Mesenchymal stem cell (in vitro differentiated cells and primary cell): ENCODE measurements around the gene IL21R.

Source experiments
- DNase-seq: peaks from one replicate; pipeline ENCODE4 v3.0.0-alpha.2; 2013
- H2AFZ ChIP-seq: one replicate; pipeline ENCODE4 v1.6.1; 2013; ENCODE audit warnings: low read depth, mild to moderate bottlenecking, control low read depth, inconsistent platforms, low read length, moderate library complexity
- H2AK5ac ChIP-seq: 2 replicates; pipeline ENCODE4 v1.6.1; 2013; ENCODE audit warnings: low read length, moderate library complexity, mild to moderate bottlenecking, inconsistent platforms; ENCODE audit not compliant: severe bottlenecking
- H2BK120ac ChIP-seq: one replicate; pipeline ENCODE4 v1.6.1; 2013; ENCODE audit warnings: low read depth, mild to moderate bottlenecking, inconsistent platforms, low read length, moderate library complexity
- H2BK12ac ChIP-seq, 2 experiments: one replicate each; pipeline ENCODE4 v1.6.1; 2013; ENCODE audit warnings: inconsistent platforms in 2 of 2, low read length in 2 of 2, mild to moderate bottlenecking in 2 of 2, moderate library complexity in 2 of 2, control low read depth in 1 of 2
- H2BK15ac ChIP-seq: one replicate; pipeline ENCODE4 v1.6.1; 2013; ENCODE audit warnings: mild to moderate bottlenecking, low read depth, inconsistent platforms; ENCODE audit not compliant: poor library complexity, severe bottlenecking
- H2BK5ac ChIP-seq: 2 replicates; pipeline ENCODE4 v1.6.1; 2013; ENCODE audit warnings: low read depth, mild to moderate bottlenecking, low read length, control low read depth, inconsistent platforms; ENCODE audit not compliant: poor library complexity, severe bottlenecking
- H3K14ac ChIP-seq, 2 experiments: one replicate each; pipeline ENCODE4 v1.6.1; 2013; ENCODE audit warnings: inconsistent platforms in 2 of 2, low read length in 2 of 2, control low read depth in 1 of 2, mild to moderate bottlenecking in 1 of 2, moderate library complexity in 1 of 2
- H3K18ac ChIP-seq, 2 experiments: one replicate each; pipeline ENCODE4 v1.6.1; 2013; ENCODE audit warnings: inconsistent platforms in 2 of 2, low read length in 2 of 2, control low read depth in 1 of 2, low read depth in 1 of 2, mild to moderate bottlenecking in 1 of 2
- H3K23ac ChIP-seq, 2 experiments: one replicate each; pipeline ENCODE4 v1.6.1; 2013; ENCODE audit warnings: inconsistent platforms in 2 of 2, low read length in 2 of 2, mild to moderate bottlenecking in 2 of 2, moderate library complexity in 2 of 2, control low read depth in 1 of 2
- H3K27ac ChIP-seq: 2 replicates; pipeline ENCODE4 v1.5.1; 2013; ENCODE audit warnings: mild to moderate bottlenecking, moderate library complexity, low read length, control low read depth, inconsistent platforms; ENCODE audit not compliant: poor library complexity, severe bottlenecking
- H3K27me3 ChIP-seq, 2 experiments: 2 replicates each; pipeline versions ENCODE4 v1.6.1 to v1.7.0; 2013; ENCODE audit warnings: low read length in 2 of 2, mild to moderate bottlenecking in 2 of 2, moderate library complexity in 2 of 2, control low read depth in 1 of 2, inconsistent platforms in 1 of 2; ENCODE audit not compliant: control insufficient read depth in 1 of 2, insufficient read depth in 1 of 2
- H3K36me3 ChIP-seq, 2 experiments: 2 replicates each; pipeline versions ENCODE4 v1.6.1 to v1.7.0; 2013; ENCODE audit warnings: low read length in 2 of 2, control low read depth in 1 of 2, inconsistent platforms in 1 of 2, low read depth in 1 of 2, mild to moderate bottlenecking in 1 of 2; ENCODE audit not compliant: insufficient read depth in 2 of 2, control insufficient read depth in 1 of 2
- H3K4ac ChIP-seq, 2 experiments: one replicate each; pipeline ENCODE4 v1.6.1; 2013; ENCODE audit warnings: inconsistent platforms in 2 of 2, low read length in 2 of 2, mild to moderate bottlenecking in 2 of 2, moderate library complexity in 2 of 2, control low read depth in 1 of 2, low read depth in 1 of 2
- H3K4me1 ChIP-seq: 2 replicates; pipeline ENCODE4 v1.6.1; 2013; ENCODE audit warnings: low read depth, low read length, control low read depth; ENCODE audit not compliant: control insufficient read depth, insufficient read depth
- H3K4me2 ChIP-seq: 2 replicates; pipeline ENCODE4 v1.6.1; 2013; ENCODE audit warnings: low read length, mild to moderate bottlenecking, inconsistent platforms; ENCODE audit not compliant: poor library complexity, severe bottlenecking
- H3K4me3 ChIP-seq, 2 experiments: 2 replicates each; pipeline versions ENCODE4 v1.5.1 to v1.7.0; 2013; ENCODE audit warnings: low read length in 2 of 2, mild to moderate bottlenecking in 2 of 2, control low read depth in 1 of 2, low read depth in 1 of 2; ENCODE audit not compliant: insufficient read depth in 1 of 2
- H3K79me1 ChIP-seq: replicated peaks from 2 replicates; pipeline ENCODE4 v1.6.1; 2013; ENCODE audit warnings: mild to moderate bottlenecking, control low read depth, low read length, inconsistent platforms; ENCODE audit not compliant: poor library complexity, severe bottlenecking
- H3K9ac ChIP-seq: 2 replicates; pipeline ENCODE4 v1.7.0; 2013; ENCODE audit warnings: mild to moderate bottlenecking, low read length, moderate library complexity
- H3K9me3 ChIP-seq: 2 replicates; pipeline ENCODE4 v1.7.0; 2013; ENCODE audit warnings: mild to moderate bottlenecking, low read length; ENCODE audit not compliant: control insufficient read depth
- H4K8ac ChIP-seq: one replicate; pipeline ENCODE4 v1.6.1; 2013; ENCODE audit warnings: inconsistent platforms, mild to moderate bottlenecking, low read length, moderate library complexity
- H4K91ac ChIP-seq: one replicate; pipeline ENCODE4 v1.6.1; 2013; ENCODE audit warnings: mild to moderate bottlenecking, low read length, inconsistent platforms
- WGBS: methylation state at CpG from one replicate; pipeline ENCODE4 v1.1.7; 2013; ENCODE audit warnings: mixed read lengths; 5-methylcytosine and 5-hydroxymethylcytosine counted together

The IL21R gene

DNA sequence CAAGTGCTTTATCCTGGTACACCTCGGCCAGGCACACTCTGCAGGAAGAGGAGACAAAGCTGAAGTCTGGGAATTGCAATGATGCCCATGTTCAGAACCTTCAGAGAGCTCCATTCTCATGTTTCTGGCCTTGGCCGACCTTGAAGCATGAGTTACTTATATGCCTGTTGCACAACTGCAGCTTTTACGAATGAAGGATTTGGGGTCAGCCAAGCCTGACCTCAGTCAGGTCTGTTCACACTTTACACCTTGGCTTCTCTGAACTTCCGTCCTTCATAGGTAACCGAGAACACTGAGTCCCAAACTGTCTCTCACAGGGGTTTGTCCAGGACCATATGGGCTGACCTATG lies 81.1 kb downstream of the IL21R start:
- no peak overlapping the region for H3K4me2 ChIP-seq
- H3K79me1 ChIP-seq, result peaks cover 19% of the 10 kb centered on the region
- H3K14ac ChIP-seq, result no peak overlapping the region
- H2BK15ac ChIP-seq, result no peak overlapping the region
- no peak overlapping the region for H2BK12ac ChIP-seq
- H2BK120ac ChIP-seq, result no peak overlapping the region
- no peak overlapping the region for H4K91ac ChIP-seq
- H3K9me3 ChIP-seq, result no peaks in the 10 kb centered on the region
- WGBS, result 94% methylated on average over 5 of the region's 5 CpGs
- no peaks in the 10 kb centered on the region for H3K27me3 ChIP-seq
- H3K4me1 ChIP-seq, result peaks cover 7% of the 10 kb centered on the region
- no peak overlapping the region for H2BK5ac ChIP-seq
- DNase-seq, result no peak
- H4K8ac ChIP-seq, result no peak overlapping the region
- no peak overlapping the region for H2AK5ac ChIP-seq
- H3K4me3 ChIP-seq, result no peak overlapping the region
- no peak overlapping the region for H3K23ac ChIP-seq
- H2AFZ ChIP-seq, result no peak overlapping the region
- no peak overlapping the region for H3K27ac ChIP-seq
- no peak overlapping the region for H3K4ac ChIP-seq
- H3K18ac ChIP-seq, result no peak overlapping the region
- peaks cover 71 to 96% of the 10 kb centered on the region in 2 experiments for H3K36me3 ChIP-seq
- no peak overlapping the region for H3K9ac ChIP-seq

DNA sequence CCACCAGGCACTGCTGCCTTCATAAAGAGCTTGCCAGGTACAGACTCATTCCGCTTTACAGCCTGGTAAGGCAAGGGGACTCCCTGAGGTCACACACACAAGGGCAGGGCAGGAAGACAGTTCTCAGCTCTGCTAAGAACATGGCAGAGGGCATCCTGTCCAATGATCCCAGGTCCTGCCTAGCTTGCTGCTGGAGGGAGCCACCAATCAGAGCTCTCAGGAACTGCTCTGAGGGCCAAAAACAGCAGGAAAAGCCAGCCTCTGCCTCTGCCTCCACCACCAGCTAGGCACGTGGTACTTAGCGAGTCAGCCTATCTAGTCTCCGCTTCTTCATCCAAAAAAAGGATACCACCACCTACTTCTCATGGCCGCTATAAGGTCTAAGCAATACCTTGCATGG lies 81.7 kb downstream of the IL21R start:
- H4K91ac ChIP-seq, result no peak overlapping the region
- 99% methylated on average over 5 of the region's 5 CpGs for WGBS
- peaks cover 73 to 96% of the 10 kb centered on the region in 2 experiments for H3K36me3 ChIP-seq
- no peak overlapping the region for H3K9ac ChIP-seq
- no peak for DNase-seq
- no peak overlapping the region for H2AK5ac ChIP-seq
- H3K4ac ChIP-seq, result no peak overlapping the region
- H3K27ac ChIP-seq, result no peak overlapping the region
- no peaks in the 10 kb centered on the region for H3K9me3 ChIP-seq
- H3K4me3 ChIP-seq, result no peak overlapping the region
- peaks cover 24% of the 10 kb centered on the region for H3K79me1 ChIP-seq
- no peak overlapping the region for H3K18ac ChIP-seq
- no peak overlapping the region for H4K8ac ChIP-seq
- H2AFZ ChIP-seq, result no peak overlapping the region
- no peak overlapping the region for H3K14ac ChIP-seq
- H3K27me3 ChIP-seq, result no peaks in the 10 kb centered on the region
- H2BK120ac ChIP-seq, result no peak overlapping the region
- H3K23ac ChIP-seq, result no peak overlapping the region
- H2BK15ac ChIP-seq, result no peak overlapping the region
- H3K4me2 ChIP-seq, result no peak overlapping the region
- H3K4me1 ChIP-seq, result peaks cover 7% of the 10 kb centered on the region
- no peak overlapping the region for H2BK5ac ChIP-seq
- no peak overlapping the region for H2BK12ac ChIP-seq

DNA sequence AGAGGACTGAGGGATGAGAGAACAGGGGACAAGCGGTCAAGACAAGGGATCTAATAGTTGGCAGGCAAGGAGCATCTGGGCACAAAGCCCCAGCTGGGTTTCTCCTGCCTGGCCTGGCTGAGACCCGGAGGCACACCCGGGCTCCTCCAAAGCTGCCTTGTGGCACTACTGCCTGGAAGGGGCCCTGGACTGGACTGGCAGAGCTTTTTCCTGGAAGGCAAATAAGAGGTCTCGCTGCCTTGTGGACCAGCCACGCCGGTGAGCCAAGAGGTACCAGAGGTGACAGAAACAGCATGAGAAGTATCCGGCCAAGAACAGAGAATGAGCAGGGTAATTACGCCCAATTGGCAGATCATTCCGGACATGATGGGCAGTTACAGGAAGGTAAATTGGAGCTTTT lies 83.2 kb downstream of the IL21R start:
- Histone ChIP-seq H3K4me3 (no peak overlapping the region), H2BK15ac (no peak overlapping the region), H2BK5ac (no peak overlapping the region), H3K14ac (no peak overlapping the region), H3K79me1 (peaks cover 28% of the 10 kb centered on the region), H3K4me2 (no peak overlapping the region), H3K9me3 (no peaks in the 10 kb centered on the region), H4K8ac (no peak overlapping the region), H3K36me3 (peaks cover 87 to 100% of the 10 kb centered on the region in 2 experiments), H3K9ac (no peak overlapping the region), H2BK12ac (no peak overlapping the region), H3K27me3 (no peaks in the 10 kb centered on the region), H3K18ac (no peak overlapping the region), H4K91ac (no peak overlapping the region), H2AK5ac (no peak overlapping the region), H3K4me1 (peaks cover 7% of the 10 kb centered on the region), H2AFZ (no peak overlapping the region), H3K23ac (no peak overlapping the region), H3K27ac (no peak overlapping the region), H2BK120ac (no peak overlapping the region), H3K4ac (no peak overlapping the region)
- no peak for DNase-seq
- WGBS, result 98% methylated on average over 9 of the region's 9 CpGs

DNA sequence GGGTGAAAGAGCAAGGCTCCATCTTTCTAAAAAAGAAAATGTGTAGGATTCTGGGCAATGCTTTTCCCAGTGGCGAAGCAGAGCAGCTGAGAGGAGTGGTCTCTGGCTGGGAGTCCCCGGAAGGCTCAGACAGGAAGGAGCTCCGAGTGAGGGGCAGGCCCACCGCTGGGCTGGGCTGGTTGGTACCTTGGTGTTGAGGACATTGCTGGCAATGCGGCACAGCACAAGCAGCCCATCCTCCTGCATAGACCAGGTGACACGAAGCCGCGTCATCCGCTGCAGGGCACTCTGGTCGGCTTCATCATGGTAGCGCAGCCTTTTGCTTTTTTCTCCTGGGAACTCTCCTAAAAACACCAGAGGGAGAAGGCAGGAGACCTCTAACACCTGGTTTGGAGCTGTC lies 83.8 kb downstream of the IL21R start:
- Histone ChIP-seq H3K4me2 (no peak overlapping the region), H3K18ac (no peak overlapping the region), H4K8ac (no peak overlapping the region), H3K4me1 (peaks cover 7% of the 10 kb centered on the region), H3K9ac (no peak overlapping the region), H2BK12ac (no peak overlapping the region), H3K27me3 (no peaks in the 10 kb centered on the region), H2AK5ac (no peak overlapping the region), H3K4ac (no peak overlapping the region), H2AFZ (no peak overlapping the region), H3K14ac (no peak overlapping the region), H3K9me3 (no peaks in the 10 kb centered on the region), H3K27ac (no peak overlapping the region), H3K36me3 (peaks cover 87 to 100% of the 10 kb centered on the region in 2 experiments), H2BK15ac (no peak overlapping the region), H3K4me3 (no peak overlapping the region), H4K91ac (no peak overlapping the region), H2BK5ac (no peak overlapping the region), H3K23ac (no peak overlapping the region), H3K79me1 (peaks cover 28% of the 10 kb centered on the region), H2BK120ac (no peak overlapping the region)
- 98% methylated on average over 11 of the region's 11 CpGs for WGBS
- DNase-seq, result no peak
